Stimulated activated CD8-positive, alpha-beta memory T cell treated with anti-CD3 and anti-CD28 coated beads, Interleukin-2, amount 100 ng/mL, for 48 hours (primary cell): ENCODE measurements around the gene TCOF1.
"Not testable (repeated sequence)": the region's sequence is repeated elsewhere in the genome, so short reads cannot be mapped to it uniquely, and the experiment has no call there.

Experiments
- DNase-seq, 2 donors: peaks; one replicate each; pipeline ENCODE4 v3.0.0-alpha.2; 2020; ENCODE audit warnings: low read depth in 2 of 2

The TCOF1 gene

GRCh38 chr5:150406103-150406722 is 48.7 kb downstream of the TCOF1 start:
- no peak for DNase-seq

GRCh38 chr5:150406723-150407095 is 49.2 kb downstream of the TCOF1 start:
- no peak for DNase-seq

GRCh38 chr5:150407096-150407720 is 49.7 kb downstream of the TCOF1 start:
- DNase-seq, result no peak

- DNase-seq, result no peak
These were observed 50.9 kb downstream of the TCOF1 start for GRCh38 chr5:150408231-150408943.

GRCh38 chr5:150409638-150410523 is 52.4 kb downstream of the TCOF1 start:
- no peak for DNase-seq

- no peak for DNase-seq
These were observed 53.2 kb downstream of the TCOF1 start for GRCh38 chr5:150410524-150411244.

- DNase-seq, result peak in 1 of 2 donors; percentile 48
These were observed 53.9 kb downstream of the TCOF1 start for GRCh38 chr5:150411245-150411979.

- peak; percentile 74 to 79 for DNase-seq
These were observed 55.0 kb downstream of the TCOF1 start, which contains the start of gene CD74 for GRCh38 chr5:150412319-150413175. TSS of gene CD74 (minus strand) at chr5:150412910. CDS start at chr5:150412749, 161 bp downstream.

GRCh38 chr5:150413176-150413901 is 55.8 kb downstream of the TCOF1 start:
- DNase-seq, result no peak

GRCh38 chr5:150413902-150414790 is 56.6 kb downstream of the TCOF1 start:
- not testable (repeated sequence) for DNase-seq

- DNase-seq, result no peak
These were observed 62.3 kb downstream of the TCOF1 start for GRCh38 chr5:150419630-150420270.

GRCh38 chr5:150422075-150422474 is 64.6 kb downstream of the TCOF1 start:
- no peak for DNase-seq

- DNase-seq, result no peak
These were observed 65.3 kb downstream of the TCOF1 start for GRCh38 chr5:150422758-150423157.

GRCh38 chr5:150426165-150426564 is 68.7 kb downstream of the TCOF1 start:
- not testable (repeated sequence) for DNase-seq

- no peak for DNase-seq
These were observed 70.8 kb downstream of the TCOF1 start for GRCh38 chr5:150428106-150428876.

GRCh38 chr5:150428978-150429377 is 71.5 kb downstream of the TCOF1 start:
- DNase-seq, result no peak
